H4 (cell line): ENCODE data around the gene PFDN4. TPM values are rescaled to one million over a fixed set of nuclear protein-coding genes. Genes with fewer than 3 reads are reported as not detected.
"Not testable (repeated sequence)": the region's sequence is repeated elsewhere in the genome, so short reads cannot be mapped to it uniquely, and the experiment has no call there.

Experiments
- DNase-seq: peaks from one replicate; pipeline ENCODE4 v3.0.0-alpha.2; 2015; ENCODE audit warnings: low spot score
- total RNA-seq: library from RNA; depleted of rRNA; stranded (reverse); fragments of >200 nt; shearing (Covaris generic); gene quantifications from 2 replicates; pipeline ENCODE4 v1.2.3, GENCODE V29; 2014

PFDN4 gene
- total RNA-seq, 1 experiment from 2014 or later, result 147 TPM

DNA sequence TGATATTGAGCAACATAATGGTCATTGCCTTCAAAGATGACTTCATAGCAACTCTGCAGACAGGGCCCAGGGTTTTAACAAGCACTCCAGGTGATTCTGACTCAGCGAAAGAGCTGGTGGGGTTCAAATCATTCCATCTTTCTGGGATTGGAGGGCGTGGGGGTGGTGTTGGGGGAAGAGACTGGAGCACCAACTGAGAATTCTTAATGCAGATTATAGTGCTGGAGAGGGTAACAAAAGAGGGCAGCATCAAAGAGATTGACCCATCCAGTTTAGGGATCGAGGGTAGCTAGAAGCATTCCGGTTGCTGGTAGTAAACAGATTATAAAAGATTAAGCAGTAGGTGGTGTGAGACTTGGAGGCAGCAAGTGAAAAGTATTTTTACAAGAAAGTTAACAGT, 15.9 kb downstream of the PFDN4 start:
- DNase-seq, result no peak

DNA sequence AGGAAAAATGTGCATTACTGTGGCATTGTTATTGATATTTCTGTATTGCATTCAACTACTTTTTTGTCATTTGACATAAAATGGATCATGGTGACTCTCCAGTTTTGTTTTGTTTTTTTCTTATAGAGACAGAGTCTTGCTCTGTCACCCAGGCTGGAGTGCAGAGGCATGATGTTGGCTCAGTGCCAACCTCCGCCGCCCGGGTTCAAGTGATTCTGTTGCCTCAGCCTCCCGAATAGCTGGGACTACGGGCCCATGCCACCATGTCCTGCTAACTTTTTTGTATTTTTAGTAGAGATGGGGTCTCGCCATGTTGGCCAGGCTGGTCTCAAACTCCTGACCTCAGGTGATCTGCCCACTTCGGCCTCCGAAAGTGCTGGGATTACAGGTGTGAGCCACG, 16.8 kb downstream of the PFDN4 start:
- DNase-seq, result not testable (repeated sequence)

DNA sequence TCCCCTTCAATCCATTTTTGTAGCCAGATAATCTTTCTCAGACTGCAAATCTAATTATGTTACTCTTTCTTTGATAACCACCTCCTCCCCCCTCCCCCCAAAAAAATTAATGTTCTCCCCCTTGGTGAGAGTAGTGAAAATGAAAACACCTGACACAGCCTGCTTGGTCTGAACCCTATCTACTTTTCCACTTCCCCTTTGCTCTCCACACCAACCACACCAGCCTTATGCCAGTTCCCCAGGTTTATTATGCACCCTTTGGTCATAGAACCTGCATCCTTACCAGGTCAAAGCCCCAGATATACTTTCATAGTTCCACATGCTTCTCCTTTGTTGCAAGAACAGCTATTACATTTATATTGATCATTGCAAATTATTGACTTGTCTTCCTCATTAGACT, 19.4 kb downstream of the PFDN4 start:
- DNase-seq, result no peak

DNA sequence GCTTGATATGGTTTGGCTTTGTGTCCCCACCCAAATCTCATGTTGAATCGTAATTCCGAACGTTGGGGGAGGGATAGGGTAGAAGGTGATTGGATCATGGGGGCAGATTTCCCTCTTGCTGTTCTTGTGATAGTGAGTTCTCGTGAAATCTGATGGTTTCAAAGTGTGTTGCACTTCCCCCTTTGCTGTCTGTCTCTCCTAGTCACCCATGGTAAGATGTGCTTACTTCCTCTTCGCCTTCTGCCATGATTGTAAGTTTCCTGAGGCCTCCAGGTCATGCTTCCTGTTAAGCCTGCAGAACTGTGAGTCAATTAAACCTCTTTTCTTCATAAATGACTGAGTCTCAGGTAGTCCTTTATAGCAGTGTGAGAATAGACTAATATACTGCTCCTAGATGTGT, 19.9 kb downstream of the PFDN4 start:
- DNase-seq, result no peak

DNA sequence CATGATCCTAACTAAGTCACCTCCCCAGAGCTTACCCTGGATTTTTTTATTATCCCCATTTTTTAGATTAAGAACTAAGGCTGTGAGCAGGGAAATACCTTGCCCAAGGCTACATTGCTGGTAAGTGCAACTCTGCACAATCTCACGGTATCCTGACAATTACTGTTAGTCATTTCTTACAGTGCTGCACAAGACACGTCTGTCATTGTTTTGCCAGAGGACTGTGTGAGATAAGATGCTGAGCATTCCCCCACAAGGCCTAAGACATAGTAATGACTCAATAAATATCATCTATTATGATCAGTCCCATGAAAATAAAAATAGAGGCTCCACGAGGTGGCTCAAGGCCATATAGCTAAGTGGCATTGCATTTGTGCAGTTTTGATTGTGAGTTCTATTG, 21.0 kb downstream of the PFDN4 start:
- no peak for DNase-seq

DNA sequence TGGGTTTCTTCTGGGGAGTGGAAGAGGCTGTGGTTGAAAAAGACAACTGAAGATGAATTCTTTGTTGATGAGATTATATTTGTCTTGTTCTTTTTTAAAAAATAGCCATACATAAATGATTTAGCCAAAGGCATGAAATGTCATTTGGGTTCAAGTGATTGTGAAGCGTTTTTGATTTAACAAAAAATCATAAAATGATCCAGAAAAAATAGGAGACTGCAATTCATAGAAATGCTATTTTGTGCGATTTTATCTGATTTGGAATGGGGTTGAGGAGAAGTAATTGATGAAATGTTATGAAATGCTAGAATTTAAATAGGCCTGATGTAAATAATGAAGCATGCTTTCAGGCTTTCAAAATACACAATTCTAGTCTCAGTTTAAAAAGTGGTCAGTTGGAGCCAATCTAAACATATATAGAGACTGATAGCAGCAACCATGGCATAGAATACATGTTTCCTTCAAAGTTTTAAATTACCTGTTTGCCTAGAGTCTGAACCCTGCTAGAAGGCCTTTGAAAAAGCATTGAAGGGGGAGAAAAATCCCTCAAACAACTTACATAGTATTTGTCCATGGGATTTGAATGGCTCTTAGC, 21.8 kb downstream of the PFDN4 start:
- no peak for DNase-seq

DNA sequence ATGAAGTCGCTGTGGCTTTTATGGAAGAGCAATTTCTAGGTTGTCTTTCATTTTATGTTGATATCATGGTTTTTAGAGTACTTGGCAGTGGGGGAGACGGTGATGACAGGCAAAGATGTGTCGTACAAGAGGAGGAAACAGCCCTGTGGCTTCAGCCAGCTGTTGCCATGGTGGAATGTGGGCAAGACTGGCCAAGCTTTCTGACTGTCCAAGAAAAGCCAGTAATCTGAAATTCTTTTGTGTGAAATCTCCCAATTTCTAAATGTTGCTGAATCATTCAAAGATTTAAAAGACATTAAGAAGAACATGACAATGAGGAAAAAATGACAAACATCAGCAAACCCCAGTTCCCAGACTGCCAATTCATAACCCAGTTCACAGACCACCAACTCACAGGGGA, 23.1 kb downstream of the PFDN4 start:
- DNase-seq, result no peak

DNA sequence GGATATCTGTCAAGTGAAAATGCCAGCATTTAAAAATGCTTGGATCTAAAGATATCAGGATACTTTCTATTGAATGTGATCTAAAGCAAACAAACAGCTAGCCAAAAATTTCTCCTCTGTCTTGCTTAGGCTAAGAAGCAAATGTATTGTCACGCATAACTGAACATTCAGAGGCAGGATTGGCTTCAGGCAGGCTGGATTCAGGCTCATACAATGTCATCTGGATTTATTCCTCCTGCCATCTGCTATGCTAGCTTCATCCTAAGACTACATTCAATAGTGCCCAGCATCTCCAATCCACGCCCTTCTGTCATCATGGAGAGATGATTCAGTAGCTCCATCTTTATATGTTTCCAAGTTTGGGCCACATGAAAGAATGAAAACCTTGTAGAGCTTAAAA, 27.1 kb downstream of the PFDN4 start:
- DNase-seq, result no peak

DNA sequence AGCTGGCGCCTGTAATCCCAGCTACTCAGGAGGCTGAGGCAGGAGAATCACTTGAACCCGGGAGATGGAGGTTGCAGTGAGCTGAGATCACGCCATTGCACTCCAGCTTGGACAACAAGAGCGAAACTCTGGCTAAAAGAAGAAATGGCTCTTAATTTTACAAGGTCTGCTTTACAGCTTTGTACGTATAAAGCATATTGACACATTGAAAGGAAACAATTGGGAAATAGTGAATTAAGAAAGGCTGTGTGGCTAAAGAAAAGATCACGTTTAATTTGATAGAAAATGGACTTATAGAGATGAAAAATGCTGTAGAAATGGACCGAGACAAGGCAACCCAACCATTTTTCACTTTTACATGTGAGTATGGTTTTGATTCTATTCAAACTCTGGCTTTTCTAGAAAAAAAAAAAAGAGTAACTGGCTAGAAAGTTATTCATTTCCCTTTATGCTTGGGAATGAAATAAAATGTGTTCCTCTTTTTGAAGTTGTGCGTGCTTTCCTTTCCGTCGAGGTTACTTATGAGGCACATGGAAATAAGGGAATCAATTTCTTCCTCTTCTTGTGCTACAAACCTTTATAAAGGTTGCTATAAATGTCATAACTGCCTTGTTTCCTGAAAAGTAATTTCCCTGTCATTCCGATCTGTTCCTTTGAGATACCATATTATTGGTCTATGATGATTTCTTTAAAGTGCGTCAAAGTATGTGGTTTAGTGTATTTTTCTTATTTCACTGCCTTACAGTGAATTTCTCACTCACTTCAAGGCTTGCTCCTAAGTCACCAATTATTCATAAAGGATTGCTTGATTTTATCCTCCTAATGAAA, 29.4 kb downstream of the PFDN4 start:
- DNase-seq, result no peak

DNA sequence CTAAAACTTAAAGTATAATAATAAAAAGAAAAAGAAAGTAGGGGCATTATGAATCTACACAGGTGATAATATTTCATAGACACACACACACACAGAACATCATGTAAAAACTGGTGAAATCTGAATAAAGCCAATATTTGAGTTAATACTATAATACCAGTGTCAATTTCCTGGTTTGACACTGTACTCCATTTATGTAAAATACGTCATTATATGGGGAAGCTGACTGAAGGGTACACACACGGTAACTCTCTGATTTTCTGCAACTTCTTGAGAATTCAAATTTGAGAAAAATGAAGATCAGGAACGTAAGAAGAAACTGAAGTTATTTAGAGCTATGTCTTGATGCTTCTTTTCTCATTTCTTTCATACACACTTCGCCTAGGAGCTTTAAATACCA, 36.2 kb downstream of the PFDN4 start:
- no peak for DNase-seq

DNA sequence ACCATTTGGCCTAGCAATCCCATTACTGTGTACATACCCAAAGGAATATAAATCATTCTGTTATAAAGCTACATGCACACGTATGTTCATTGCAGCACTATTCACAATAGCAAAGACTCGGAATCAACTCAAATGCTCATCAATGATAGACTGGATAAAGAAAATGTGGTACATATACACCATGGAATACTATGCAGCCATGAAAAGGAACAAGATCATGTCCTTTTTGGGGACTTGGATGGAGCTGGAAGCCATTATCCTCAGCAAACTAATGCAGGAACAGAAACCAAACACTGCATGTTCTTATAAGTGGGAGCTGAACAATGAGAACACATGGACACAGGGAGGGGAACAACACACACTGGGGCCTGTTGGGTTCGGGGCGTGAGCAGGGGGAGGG, 40.8 kb downstream of the PFDN4 start:
- DNase-seq, result not testable (repeated sequence)

DNA sequence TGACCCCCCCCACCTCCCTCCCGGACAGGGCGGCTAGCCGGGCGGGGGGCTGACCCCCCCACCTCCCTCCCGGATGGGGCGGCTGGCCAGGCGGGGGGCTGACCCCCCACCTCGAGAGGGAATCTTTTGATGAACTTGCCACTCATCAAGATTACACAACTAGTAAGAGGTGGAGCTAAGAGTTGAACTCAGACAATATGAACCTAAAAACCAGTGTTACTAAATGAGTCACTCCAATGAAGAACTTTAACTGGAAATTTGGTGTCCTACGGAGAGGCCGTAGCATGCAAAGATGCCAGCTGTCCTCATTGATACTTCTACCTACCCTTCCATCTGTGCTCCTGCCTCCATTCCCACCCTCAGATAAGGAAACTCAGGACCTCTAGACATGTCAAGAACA, 42.8 kb downstream of the PFDN4 start:
- DNase-seq, result no peak

DNA sequence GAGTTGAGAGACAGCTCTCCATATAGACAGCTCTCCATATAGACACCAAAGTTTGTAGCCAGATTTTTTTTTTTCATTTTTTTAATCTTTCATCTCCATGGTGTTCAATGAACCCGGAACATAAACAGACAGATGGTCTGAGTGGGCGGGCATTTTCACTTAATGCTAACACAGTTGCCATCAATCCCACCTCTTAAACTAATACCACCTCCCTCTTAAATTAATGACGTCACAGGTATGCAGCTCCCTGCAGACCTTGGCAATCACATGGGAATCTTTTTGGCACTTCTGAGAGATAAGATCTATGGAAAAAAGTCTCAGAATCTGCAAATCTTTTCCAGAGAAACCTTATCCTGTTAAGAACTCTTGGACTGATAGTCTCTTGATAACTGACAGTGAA, 43.2 kb downstream of the PFDN4 start:
- no peak for DNase-seq

DNA sequence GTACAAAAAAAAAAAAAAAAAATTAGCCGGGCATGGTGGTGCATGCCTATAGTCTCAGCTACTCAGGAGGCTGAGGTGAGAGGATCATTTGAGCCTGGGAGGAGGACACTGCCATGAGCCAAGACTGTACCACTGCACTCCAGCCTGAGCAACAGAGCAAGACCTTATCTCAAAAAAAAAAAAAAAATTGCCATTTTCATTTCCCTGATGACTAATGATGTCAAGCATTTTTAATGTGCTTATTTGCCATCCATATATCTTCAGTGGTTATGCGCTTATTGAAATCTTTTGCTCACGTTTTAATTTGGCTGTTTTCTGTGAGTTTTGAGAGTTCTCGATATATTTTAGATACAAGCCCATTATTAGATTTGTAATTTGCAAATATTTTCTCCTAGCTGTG, 46.7 kb downstream of the PFDN4 start:
- DNase-seq, result no peak

DNA sequence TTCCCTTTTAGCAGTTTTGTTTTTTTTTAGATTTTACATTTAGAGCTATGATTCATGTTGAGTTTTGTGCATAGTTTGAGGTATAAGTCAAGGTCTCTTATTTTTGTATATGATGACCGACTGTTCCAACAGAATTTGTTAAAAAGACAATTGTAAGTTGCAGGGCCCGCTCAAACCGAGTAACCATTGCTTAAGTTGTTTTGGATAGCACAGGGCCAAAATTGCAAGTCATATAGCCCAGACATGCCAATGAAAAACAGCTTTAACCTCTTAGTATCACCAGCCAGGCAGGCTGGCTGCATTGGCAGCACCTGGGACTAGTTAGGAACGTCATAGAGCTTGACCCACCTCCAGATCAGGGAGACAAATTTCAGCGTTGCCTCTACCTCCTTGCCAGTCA, 47.3 kb downstream of the PFDN4 start:
- DNase-seq, result no peak

DNA sequence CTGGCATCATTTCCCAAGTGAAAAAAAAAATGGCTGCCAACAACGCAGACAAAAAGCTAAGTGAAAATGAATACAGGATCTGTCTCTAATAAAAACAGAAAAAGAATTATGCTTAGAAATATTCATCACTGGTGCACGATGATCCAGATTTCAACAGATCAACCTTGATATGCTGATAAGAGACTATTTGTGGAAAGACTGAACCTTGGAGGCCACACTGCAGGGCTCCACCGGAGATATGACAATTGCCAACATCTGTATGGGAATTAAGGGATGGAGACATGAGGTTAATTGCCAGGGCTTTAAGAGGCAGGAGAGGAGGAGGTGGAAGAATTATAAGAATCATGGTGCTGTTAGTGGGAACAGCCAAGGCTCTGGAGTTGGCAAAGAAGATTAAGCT, 48.3 kb downstream of the PFDN4 start:
- no peak for DNase-seq

DNA sequence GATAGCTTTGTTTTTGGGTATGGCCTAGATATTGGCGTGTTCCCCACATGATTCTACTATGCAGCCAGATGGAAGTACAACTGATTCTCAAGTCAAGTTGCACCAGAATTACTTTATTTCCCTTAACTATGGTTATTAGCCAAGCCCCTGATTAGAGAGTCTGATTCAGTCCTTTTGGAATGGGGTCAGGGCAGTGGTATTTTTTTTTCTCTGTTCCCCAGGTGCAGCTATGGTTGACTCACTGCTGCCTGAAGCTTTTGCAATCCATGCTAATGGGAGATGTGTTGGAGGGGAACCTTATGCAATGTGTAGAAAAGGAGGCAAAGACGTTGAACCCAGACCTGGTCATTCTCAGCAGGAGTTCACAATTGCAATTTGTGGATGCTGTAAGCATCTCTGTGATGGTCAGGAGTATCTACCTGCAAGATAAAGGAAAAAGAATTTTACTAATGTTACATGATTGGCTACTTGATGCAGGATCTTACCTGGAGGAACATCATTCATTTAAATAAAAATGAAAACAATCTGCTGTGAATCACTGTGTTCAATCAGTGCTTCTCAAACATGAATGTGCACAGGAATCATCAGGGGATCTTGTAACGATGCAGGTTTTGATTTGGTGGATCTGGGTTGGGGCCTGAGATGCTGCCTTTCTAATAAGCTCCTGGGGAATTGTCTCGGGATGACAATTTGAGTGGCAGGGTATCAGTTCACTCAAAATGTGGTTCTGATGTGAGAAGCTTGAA, 49.4 kb downstream of the PFDN4 start:
- peak; percentile 37 for DNase-seq

DNA sequence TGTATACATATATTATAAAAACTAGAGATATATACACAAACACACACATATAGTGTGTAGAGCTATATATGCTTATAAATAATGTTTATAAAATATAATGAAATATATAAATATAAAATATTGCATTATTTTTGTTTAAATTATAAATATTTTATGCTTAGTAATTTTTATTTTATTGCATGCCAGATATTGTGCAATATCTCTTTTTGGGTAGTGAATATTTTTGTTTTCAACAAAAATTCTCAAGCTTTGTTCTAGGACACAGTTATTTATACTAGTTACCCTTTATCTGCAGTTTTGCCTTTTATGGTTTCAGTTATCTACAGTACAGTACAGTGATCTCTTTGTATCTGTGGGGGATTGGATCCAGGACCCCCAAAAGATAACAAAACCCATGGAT, 52.2 kb downstream of the PFDN4 start:
- no peak for DNase-seq

DNA sequence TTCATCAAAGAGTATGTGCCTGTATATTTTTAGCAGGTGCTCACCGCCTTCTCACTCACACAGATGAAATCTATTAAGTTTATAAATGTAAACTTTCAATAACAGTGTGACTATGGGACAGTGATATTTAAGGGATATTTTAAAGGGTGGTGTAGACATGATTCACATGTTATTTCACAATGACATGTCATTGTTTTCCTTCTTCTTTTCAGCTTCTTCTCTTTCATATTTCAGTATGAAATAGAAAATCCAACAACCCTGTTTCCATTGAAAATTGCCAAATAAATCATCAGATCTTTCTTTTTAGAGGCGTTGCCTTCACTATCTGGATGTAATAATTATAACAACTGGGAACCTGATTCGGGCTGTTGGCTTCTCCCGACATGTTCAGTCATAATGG, 54.8 kb downstream of the PFDN4 start:
- DNase-seq, result no peak

DNA sequence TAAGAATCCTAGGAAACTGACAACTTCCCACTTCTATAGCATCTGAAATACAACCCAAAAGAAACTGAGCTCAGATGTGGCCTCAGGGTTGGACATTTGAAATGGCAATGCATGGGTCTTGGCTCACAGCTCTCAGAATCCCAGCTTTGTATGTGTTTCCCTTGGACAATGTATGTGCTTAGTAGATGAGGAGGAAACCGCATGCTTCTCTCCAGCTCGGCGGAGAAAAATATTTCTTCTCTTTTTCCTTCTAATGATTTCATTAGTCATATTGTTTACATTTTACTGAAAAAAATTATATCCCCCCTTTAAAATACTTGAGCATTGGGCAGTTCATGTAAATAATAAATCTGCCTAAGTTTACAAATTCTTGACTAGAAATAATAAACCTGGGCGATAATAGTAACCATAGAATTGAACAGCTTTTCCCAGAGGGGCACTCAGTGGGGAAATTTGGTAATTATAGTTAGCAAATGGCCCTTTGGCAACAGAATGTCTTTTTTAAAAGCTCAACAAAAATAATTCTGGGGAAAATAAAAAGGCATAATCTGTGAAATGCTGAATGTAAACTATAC, 55.3 kb downstream of the PFDN4 start:
- DNase-seq, result peak; percentile 42

DNA sequence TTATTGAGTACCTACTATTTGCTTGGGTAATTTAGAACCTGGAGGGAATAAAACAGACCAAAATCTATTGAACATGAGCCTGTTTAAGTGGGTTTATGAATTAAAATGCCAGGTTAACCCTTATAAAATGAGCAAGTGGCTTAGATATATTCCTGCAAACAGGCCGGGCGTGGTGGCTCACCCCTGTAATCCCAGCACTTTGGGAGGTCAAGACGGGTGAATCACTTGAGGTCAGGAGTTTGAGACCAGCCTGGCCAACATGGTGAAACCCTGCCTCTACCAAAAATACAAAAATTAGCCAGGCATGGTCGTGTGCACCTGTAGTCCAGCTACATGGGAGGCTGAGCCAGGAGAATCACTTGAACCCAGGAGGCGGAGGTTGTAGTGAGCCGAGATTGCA, 57.9 kb downstream of the PFDN4 start:
- not testable (repeated sequence) for DNase-seq

DNA sequence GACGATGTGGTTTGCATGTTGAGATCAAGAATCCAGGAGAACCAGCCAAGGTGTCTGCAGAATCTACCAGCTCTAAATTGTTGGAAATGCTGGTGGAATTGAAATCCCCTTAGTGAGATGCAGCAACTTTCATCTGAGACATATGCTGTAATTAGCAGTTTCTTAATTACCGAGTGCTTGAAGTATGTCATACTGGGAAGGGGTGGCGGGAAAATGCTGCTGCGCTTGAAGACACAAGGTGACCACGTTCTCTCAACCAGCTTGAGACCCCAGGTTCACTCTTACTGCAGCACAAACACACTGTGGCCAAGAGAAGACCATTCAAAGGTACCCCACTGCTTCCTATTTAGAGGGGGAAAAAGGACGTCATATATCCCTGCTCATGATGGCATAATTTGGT, 59.0 kb downstream of the PFDN4 start:
- DNase-seq, result no peak
